Activated CD4-positive, alpha-beta T cell treated with anti-CD3 and anti-CD28 coated beads for 24 hours (primary cell): Measurements from ENCODE around the gene HDAC11.

Experiments used
- DNase-seq, 2 donors: peaks; one replicate each; pipeline ENCODE4 v3.0.0-alpha.2; 2020; ENCODE audit warnings: low read depth in 2 of 2

The HDAC11 gene

DNA sequence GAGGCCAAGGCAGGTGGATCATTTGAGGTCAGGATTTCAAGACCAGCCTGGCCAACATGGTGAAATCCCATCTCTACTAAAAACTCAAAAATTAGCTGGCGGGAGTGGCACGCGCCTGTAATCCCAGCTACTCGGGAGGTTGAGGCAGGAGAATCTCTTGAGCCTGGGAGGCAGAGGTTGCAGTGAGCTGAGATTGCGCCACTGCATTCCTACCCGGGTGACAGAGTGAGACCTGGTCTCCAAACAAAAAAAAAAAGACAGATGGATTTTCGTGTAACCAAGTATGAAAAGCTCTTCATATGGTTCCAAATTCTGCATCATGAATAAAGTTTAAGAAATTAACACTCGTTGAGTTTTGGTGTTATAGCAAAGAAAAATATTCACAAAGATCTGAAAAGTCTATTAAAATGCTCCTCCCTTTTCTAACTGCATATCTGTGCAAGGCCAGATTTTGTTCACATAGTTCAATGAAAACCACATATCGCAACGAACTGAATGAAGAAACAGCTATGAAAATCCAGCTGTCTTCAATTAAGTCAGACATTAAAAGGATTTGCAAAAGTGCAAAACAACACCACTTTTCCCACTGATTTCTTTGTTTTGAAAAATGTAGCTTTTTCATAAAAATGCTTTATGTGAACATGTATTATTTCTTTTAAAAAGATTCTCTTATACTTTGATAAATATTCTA lies 45.0 kb downstream of the HDAC11 start:
- no peak for DNase-seq

DNA sequence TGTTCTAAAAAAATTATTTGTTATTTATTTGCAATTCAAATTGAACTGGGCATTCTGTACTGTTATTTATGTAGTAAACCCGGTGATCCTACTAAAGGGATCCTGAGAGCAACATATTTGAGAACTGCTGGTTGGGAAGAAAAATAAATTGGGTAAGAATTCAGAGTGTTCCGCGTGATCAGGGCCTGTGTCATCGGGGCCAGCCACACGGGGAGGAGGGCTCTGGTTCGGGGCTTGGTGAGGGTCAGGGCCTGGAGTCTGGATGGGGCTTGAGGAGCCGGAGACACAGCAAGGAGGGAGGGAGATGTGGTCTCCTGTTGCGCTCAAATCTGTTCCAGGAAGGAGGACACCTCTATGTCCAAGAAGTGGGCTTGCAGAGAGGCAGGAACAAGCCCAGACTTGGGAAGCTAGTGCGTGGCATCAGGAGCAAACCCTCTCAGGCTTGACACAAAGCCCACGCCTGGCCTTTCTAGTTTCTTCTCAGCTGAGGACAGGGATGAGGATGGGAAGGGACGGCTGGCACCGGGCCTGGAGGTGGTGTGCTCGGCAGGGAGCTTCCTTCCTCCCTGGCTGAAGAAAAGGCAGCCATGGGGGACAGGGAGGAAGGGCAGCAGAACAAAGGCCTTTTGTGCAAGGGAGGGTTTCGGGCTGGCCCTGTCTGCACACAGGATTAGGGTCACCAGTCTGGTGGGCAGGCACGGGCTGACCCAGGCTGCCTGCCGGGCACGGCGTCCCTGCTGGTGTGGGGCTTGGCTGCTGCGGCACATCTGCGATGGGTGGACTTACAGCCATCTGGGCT lies 45.9 kb downstream of the HDAC11 start:
- DNase-seq: no peak

DNA sequence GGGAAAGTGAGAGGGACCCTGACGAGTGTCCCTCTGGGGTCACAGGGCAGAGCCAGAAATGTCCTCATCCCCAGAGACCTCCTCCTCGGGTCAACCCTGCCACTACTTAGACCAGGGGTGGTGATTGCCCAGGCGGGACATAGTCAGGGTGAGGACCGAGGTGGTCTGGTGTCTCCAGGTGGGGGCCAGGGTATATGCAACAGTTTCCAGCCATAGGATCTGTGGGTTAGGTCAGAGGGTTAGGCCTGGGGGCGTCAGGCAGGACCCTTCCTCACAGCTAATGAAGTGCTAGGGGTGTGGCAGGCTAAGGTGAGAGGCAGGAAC lies 46.5 kb downstream of the HDAC11 start:
- DNase-seq: no peak

DNA sequence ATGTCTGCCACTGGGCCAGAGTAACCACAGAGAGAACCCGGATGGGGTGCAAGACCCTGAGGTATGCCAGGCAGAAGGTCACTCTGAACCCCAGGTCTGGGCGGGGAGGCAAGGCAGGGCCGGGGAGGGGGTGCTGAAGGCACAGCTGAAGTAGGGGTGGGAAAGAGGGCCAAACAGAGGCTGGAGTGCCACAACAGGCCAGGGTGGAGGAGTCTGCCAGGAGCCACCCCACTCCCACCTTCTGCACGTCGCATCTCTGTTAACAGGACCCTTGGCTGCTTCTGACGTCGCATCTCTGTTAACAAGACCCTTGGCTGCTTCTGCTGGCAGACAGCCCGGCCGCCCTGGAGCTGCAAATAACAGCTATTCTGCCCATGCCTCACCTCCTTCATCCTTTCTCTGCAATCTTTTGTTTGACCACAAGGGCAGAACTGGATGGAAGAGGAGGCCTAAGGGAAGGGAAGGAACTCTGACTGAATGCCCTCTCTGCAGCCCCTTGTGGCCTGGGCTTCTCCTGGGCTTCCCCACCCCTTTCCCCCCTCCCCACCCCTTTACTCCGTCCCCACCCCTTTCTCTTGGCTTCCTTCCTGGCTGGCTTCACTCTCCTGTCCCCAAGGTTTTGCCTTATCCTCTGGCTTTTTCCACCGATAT lies 48.2 kb downstream of the HDAC11 start:
- no peak for DNase-seq

DNA sequence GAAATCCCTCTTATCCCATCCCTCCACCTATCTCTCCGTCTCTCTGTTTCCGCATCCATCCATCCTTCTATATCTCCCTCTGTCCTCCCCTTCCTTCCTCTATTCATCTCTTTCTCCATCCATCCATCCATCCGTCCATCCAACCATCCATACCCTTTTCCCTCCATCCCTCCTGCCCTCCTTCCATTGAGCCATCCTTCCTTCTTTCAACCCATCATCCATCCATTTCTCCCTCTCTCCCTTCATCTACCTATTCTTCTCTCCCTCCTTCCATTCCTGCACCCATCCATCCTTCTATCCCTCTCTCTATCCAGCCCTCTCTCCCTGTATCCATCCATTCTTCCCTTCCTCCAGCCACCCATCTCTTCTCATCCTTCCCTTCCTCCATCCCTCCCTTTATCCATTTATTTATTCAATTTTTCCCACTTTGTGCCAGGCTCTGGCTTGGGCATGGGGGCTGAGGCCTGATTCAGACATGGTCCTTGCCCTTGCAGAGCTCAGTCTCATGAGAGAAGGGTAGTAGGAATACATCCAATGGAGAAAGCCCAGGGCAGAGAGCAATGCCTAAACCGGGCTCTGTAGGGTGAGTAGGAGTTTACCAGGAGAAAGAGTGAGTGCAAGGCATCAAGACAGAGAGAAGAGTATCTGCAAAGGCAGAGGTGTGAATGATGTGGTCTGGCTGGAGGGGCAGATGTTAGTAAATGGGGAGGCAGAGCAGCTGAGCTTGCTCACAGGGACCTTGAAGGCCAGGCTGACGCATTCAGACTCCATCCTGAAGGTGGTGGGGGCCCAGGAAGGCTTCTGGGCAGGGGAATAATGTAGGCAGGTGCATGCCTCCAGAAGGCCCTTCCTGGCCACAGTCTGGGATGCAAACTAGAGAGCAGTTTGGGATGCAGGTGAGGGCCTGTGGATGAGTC lies 49.3 kb downstream of the HDAC11 start:
- no peak for DNase-seq

DNA sequence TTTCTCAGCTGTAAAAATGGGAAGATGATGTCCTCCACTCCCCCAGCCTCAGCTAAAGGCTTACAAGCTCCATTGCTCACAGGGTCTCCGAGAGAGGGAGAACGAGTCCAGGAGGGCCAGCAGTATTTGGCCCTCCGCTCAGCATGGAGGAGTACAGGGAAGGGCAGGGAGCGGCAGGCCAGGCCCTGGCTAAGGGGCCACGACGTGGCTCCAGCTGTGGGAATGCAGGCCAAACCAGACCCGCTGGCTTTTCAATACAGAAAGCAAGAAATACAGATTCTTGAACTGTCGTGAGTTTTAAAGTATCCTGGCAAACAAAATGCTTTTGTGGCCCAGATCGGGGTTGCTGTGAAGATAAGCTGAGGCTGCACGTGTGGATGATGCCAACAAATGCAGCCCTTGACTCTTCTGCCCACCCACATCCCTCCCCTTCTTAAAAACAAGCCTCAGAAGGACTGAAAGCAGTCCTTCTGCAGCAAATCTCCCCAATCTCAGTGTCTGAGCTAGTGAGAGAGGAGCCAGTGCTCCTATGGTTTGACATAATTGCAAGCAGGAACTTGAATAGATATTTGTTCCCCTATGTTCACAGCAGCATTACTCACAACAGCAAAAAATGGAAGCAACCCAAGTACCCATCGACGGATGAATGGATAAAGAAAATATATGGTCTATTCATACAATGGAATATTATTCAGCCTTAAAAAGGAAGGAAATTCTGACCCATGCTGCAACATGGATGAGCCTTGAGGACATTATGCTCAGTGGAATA lies 50.3 kb downstream of the HDAC11 start:
- DNase-seq: no peak

DNA sequence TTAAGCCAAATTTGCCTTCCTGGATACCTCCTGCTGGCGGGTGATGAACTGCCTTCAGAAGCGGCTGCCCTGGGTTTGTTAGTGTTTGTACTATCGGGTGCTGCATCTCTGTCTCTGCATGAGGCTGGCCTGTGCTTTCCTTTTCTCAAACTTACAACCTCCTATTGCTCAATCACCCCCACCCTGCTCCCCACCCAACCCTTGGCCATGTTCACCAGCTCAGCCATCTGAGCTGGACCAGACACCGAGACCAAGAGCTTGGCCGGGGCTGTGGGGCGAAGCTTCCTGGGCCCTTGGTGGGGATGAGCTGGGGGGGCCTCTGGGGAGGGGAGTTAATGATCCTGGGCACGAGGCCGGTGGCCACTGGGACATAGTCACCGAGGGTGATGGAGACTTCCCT lies 52.0 kb downstream of the HDAC11 start:
- DNase-seq: no peak

DNA sequence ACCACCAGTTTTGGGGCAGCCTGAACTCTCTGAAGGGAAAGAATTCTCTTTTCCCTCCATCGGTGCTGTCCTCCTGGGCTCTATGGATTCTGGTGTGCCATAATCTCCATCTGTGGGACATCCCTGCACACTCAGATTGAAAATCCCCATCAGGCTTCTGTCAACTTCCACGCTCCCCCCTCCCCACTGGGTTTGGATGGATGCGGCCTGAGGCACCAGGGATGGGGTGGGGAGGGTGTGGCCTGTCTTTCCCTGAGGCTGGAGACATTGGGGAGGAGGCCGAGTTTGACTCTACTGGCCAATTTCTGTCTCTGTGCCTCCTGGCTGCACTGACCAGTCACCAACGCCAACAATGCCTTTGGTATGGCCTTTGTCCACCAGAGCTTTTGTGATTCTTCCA lies 52.5 kb downstream of the HDAC11 start:
- no peak for DNase-seq

DNA sequence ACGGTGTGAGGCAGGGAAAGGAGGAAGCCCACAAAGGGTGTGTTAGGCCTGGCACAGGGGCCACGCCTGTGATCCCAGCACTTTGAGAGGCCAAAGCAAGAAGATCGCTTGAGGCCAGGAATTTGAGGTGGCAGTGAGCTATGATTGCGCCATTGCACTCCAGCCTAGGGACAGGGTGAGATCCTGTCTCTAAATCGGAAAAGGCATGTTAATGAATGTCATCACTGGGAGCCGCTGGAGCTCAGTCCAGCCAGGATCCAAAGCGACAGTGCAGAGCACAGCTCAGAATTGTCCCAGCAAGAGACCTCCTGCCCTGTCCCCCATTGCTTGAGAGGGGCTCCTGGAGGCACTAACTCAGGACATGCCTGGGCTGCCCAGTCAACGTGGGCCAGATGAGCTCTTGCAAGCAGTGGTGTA lies 53.8 kb downstream of the HDAC11 start:
- no peak for DNase-seq

DNA sequence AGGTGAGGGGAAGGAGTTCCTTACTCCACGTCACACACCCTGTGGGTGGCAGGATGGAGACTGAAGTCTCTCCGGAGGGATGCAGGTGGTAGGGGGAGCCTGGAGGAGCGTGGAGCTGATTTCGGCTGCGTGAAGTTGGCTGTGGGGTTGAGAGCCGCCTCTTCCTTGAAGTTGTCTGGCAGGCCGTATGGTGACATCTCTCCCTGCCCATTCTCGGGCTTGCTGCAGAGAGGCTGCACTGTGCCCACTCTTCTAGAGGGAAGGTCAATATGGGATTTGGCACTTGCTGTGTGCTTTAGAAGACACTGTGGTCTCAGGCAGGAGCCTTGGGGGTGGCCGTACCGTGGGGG lies 55.4 kb downstream of the HDAC11 start:
- DNase-seq: no peak

DNA sequence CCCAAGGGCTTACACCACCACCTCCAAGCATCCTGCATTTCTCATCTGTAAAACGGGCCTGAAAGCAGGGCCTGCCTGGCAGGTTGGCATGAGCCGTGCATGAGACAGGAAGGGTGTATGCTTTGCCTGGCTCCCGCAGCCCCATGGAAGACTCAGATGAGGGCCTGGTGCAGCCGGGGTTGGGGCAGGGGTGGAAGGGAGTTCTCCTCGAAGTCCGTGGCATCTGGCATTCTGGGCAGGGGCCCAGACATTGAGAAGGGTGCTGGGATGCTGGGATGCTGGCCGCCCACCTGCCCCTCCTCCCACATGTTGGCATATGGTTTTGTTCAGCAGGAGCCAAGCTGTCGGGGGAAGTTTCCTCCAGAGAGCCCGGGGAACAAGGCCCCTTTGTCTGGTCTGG lies 55.8 kb downstream of the HDAC11 start:
- DNase-seq: no peak

DNA sequence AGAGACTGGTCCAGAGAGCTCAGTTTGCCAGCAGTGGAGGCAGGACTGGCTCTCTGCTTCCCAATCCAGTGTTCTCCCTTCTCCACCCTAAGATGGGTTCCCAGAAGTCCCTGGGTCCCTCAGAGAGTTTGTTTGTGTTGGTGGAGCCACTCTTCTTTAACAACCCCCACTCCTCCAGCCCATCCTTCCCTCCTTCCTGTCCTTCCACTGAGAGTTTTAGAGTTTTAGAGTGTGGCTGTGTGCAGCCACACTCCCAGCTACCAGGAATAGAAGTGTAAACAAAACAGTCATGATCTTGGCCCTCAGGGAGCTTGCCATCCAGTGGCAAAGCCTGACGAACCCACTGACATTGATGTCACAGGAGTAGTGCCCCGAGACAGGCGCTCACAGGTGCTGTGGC lies 56.3 kb downstream of the HDAC11 start:
- no peak for DNase-seq

DNA sequence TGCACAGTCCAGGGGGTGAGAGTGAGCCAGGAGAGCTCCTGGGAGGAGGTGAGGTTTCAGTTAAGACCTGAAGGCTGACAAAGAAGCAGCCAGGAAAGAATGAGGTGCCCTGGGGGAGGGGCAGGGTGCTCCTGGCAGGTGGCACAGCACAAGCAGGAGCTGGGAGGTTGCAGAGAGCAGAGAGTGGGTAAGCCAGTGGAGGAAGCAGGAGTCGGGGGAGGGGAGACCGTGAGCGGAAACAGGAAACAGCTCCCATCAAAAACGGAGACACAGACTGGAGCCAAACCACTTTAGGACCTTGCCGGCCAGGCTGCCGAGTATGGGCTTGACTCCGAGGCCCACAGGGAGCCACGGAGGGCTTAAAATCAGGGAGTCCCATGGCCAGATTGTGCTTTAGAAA lies 56.7 kb downstream of the HDAC11 start:
- DNase-seq: no peak

DNA sequence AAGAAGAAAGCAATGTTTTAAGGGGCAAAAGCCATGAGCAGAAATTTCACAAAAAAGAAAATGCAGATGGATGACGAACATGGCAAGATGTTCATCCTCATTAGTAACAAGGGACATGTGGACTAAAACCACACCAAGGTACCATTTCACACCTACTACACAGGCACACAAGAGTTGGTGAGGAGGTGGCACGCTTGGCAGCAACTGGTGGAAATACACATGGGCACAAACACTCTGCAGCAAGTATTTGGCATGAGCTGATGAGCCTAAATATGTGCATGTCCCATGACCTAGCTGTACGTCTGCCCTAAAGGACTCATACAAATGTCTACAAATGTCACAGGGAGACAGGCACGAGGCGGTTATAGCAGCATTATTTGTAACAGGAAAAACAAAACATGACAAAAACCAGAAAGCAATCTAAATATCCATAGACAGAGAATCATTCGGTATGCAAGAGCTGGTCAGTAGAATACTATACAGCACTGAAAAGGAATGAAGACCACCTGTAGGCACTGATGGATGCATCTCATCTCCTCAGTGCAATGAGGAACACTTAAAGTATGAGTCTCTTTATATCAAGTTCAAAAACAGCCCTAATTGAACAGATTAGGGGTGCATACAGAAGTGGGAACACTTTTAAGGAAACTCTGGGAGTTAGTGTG lies 57.3 kb downstream of the HDAC11 start:
- no peak for DNase-seq

DNA sequence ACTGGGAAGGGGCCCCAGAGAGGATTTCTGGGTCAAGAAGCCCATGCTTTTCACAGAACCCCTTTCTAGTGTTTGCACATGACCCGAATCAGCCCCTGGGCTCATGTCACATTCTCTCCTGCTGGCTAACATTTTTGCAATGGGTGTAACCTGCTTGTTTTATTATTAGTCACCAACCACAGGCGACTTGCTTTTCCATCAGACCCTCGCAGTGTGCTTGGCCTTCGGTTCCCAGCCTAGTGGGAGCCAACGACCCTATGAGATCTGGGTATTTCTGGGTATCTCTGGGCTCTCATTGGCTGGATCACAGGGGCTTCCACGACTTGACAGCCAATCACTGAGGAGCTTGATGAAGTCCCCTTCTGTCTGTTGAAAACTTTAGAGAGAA lies 57.8 kb downstream of the HDAC11 start:
- no peak for DNase-seq

DNA sequence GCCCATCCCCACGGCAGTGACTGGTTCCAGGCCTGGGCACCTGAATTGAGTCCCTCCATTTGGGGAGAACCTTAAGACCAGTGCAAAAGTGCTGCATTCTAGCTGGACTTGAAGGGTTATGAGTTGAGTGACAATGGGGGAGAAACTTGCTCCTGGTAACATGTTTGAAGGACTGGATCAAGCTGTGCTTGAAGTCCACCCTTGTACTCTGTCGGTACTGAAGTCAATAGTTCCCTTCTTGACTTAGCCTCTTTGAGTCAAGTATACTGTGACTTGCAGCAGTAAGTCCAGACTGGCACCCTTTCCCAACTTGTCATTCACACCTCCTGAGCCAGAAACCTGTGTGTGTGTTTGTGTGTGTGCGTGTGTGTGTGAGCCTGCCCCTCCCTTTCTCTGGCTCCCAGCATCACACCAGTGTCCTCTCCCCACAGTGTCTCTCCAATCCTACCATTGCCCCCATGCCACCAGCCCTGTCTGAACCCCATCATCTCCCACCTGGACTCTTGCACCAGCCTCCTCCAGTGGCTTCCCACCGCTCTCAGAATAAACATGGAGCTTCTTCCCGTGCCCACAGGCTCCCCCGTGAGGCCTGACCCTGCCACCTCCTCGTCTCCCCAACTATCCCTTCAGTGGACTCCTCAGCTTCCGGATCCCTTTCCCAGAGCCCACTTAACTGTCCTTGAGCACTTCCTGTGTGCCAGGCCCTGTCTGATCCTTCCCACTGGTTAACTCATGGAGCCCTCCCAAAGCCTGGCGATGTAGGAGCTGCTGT lies 58.6 kb downstream of the HDAC11 start:
- DNase-seq: no peak

DNA sequence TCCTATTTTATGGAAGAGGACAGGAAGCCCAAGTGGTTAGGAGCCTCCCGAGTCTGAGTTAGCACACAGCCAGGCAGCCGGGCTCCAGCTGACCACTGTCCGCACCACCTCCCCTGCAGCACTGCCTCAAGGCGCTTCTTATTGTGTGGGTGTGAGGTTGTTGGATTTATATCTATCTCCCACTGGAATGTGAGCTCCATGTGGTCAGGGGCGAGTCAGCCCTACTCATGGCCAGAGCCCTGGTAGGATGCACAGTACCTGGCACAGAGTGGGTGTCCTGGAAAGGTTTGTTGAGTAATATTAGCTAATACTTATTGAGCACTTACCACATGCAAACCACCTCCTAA lies 59.2 kb downstream of the HDAC11 start:
- no peak for DNase-seq

DNA sequence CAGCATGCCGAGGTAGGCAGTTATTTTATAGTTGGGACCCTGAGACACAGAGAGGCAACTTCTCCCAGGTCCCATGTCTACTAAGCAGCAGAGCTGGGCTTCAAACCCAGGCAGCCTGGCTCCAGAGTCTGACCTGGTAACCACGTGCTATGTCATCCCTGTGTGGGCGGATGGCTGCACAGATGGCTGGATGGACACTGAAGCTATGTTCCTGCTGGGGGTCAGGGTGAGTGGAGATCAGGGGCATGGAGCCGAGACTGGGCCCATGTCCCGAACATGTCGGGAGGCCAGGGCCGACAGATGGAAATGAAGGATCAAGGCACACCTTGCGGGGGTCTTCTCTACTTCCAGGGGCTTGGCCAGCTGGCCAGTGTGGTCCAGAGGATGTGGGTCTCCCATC lies 59.6 kb downstream of the HDAC11 start:
- no peak for DNase-seq

DNA sequence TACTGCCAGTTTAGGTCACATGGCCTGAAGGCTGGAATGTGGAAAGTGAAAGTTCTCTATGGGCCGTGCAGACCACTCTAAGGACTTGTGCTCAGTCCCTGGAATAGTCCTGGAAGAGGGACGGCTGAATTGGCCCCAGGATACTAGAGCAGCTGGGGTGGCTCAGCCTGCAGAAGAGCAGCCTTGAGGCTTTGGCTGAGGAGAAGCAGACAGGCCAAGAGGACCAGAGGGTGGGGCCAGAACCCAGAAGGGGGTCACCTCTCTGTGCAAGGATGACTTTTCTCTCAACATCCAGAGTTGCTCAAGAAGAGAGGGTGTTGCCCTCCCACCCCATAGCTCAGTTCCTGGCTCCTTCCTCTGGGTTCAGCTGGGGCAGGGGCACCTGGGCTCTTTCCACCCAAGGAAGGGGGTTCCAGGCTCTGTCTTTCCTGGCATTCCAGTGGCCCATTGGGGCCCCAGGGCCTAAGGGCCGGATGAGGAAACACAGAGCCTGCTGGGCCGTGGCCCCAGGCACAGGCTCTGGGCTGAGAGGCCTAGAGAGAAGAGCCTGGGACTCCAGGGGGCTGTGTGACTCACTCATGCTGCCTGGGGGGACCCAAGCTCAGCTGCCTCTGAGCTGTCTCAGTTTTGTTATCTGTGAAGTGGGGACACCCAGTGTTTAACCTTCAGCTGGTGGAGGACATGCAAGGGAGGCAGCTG lies 60.3 kb downstream of the HDAC11 start:
- DNase-seq: no peak

DNA sequence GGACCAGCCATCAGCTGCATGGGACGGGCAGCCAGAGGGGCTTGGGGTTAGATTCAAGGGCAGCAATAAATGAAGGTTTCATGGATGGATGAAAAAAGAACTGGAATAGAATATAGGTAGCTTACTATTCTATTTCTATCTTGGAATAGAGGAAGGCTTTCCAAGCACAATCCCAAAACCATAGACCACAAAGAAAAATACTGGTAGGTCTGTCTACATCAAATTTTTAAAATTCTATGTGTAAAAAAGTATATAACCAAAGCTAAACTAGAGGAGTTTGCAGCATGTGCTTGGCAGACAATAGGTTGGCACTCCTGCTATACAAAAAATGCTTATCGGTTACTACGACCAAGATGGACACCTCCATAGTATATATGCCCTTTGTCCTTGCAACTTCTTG lies 61.6 kb downstream of the HDAC11 start:
- DNase-seq: no peak
